Measurements from ENCODE around the gene ARL10.

- TF ChIP-seq CTCF (IDR thresholded peaks at IDR 0.05; ENCODE audit: borderline replicate concordance, extremely low read depth, low read length, poor library complexity, severe bottlenecking) = no peak
- TF ChIP-seq EZH2 (IDR thresholded peaks at IDR 0.05; ENCODE audit: borderline replicate concordance, low read depth, low read length, severe bottlenecking) = no peak
Measured at GRCh38 chr5:176410486-176411180, 45.3 kb downstream of the ARL10 start.

All from DND-41 (cell line).